Mononuclear cell (primary cell): Measurements from ENCODE around the gene ZBTB2. TPM values are rescaled to one million over a fixed set of nuclear protein-coding genes. Genes with fewer than 3 reads are reported as not detected.
"Not testable (repeated sequence)": the region's sequence is repeated elsewhere in the genome, so short reads cannot be mapped to it uniquely, and the experiment has no call there.

ENCODE experiments used
- H3K27me3 ChIP-seq: 2 replicates; pipeline ENCODE4 v1.6.0; 2011; ENCODE audit warnings: low read length, control low read depth; ENCODE audit not compliant: insufficient read depth
- H3K4me1 ChIP-seq: 2 replicates; pipeline ENCODE4 v1.5.1; 2011; ENCODE audit warnings: mild to moderate bottlenecking, low read length, control low read depth; ENCODE audit not compliant: insufficient read depth
- H3K4me3 ChIP-seq: 2 replicates; pipeline ENCODE4 v1.5.1; 2011; ENCODE audit warnings: mild to moderate bottlenecking, low read length, moderate library complexity
- H3K9me3 ChIP-seq: 2 replicates; pipeline ENCODE4 v1.5.1; 2011; ENCODE audit warnings: low read depth, mild to moderate bottlenecking, control low read depth, low read length
- total RNA-seq: library from RNA; depleted of rRNA; stranded (reverse); fragments of >200 nt; gene quantifications from one replicate; pipeline ENCODE4 v1.2.3, GENCODE V29; 2012

The ZBTB2 gene
- total RNA-seq, 1 donor, result 30.2 TPM

DNA sequence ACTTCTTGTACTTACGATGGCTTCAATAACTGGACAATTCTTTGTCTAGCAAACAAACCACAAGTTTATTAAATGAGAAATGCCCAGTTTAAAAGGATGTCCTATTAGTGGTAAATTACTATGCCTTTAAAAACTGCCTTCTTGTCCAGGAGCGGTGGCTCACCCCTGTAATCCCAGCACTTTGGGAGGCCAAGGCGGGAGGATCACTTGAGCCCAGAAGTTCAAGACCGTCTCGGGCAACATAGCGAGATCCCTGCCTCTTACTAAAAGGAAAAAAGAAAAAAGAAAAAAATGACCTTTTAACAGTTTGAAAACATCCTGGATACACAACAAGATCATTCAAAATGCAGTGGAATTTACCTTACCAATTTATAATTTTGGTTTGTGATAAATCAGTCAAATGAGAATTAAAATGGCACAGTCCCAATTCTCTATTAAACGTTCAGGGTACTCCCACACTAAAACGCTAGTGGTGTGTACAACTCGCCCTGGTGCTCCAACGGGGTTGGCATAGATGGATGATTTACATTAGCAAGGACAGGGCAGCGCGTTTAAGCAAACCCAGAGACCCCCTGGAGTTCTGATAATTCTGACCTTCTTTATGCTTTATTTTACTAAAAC is 2.3 kb downstream of the ZBTB2 start:
- H3K27me3 ChIP-seq, result no peaks in the 10 kb centered on the region
- H3K4me3 ChIP-seq, result peak overlapping the region; percentile 71
- H3K4me1 ChIP-seq, result peaks cover 46% of the 10 kb centered on the region
- no peaks in the 10 kb centered on the region for H3K9me3 ChIP-seq

GRCh38 chr6:151388236-151388635 is 3.1 kb downstream of the ZBTB2 start:
- Histone ChIP-seq H3K9me3 (no peaks in the 10 kb centered on the region), H3K4me1 (peaks cover 37% of the 10 kb centered on the region), H3K4me3 (no peak overlapping the region), H3K27me3 (no peaks in the 10 kb centered on the region)

GRCh38 chr6:151387175-151387970 is 4.0 kb downstream of the ZBTB2 start:
- no peaks in the 10 kb centered on the region for H3K9me3 ChIP-seq
- H3K4me3 ChIP-seq, result no peak overlapping the region
- H3K4me1 ChIP-seq, result peaks cover 29% of the 10 kb centered on the region

GRCh38 chr6:151385177-151385576 is 6.2 kb downstream of the ZBTB2 start:
- no peaks in the 10 kb centered on the region for H3K9me3 ChIP-seq
- no peak overlapping the region for H3K4me3 ChIP-seq
- H3K27me3 ChIP-seq, result no peaks in the 10 kb centered on the region
- H3K4me1 ChIP-seq, result peaks cover 39% of the 10 kb centered on the region

More at GRCh38 chr6:151387175-151387970, 4.0 kb downstream of the ZBTB2 start:
- H3K27me3 ChIP-seq, result no peaks in the 10 kb centered on the region

DNA sequence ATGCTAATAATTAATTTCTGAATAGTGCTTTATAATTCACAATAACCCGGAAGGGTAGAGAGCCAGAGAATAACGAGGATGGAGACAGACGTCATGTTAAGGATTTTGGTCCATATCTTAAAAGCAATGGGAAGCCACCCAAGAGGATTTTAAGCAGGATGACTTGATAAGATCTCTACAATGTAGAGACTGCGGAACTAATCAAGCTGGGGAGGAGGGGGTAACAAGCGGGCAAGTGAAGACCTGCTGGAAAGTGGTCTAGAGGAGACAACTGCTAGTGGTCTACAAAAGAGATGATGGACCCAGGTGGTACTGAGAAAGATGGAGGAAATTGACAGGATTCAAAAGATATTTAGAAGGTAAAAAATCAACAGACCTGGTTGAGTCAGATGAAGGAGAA is 7.2 kb downstream of the ZBTB2 start:
- H3K27me3 ChIP-seq, result no peaks in the 10 kb centered on the region
- no peak overlapping the region for H3K4me3 ChIP-seq
- H3K4me1 ChIP-seq, result peaks cover 44% of the 10 kb centered on the region
- no peaks in the 10 kb centered on the region for H3K9me3 ChIP-seq

GRCh38 chr6:151382631-151383030 is 8.7 kb downstream of the ZBTB2 start:
- H3K9me3 ChIP-seq, H3K4me3 ChIP-seq, H3K27me3 ChIP-seq: not testable (repeated sequence)
- peaks cover 40% of the 10 kb centered on the region for H3K4me1 ChIP-seq

DNA sequence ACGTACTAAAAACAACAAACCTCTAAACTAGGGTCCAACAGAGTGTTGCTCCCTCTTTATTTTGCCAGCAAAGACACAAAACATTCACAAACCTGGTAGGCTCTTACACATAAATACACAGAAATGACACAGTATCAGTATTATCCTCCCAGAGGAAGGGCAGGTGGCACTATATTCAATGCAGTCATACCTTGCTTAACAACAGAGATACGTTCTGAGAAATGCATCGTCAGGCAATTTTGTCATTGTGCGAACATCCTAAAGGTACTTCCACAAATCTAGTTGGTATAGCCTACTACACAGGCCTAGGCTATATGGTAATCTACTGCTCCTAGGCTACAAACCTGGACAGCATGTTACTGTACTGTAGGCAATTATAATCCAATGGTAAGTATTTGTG is 9.6 kb downstream of the ZBTB2 start:
- H3K4me1 ChIP-seq, result peaks cover 36% of the 10 kb centered on the region
- no peaks in the 10 kb centered on the region for H3K27me3 ChIP-seq
- H3K9me3 ChIP-seq, result no peaks in the 10 kb centered on the region
- H3K4me3 ChIP-seq, result no peak overlapping the region

- Histone ChIP-seq H3K4me1 (peaks cover 41% of the 10 kb centered on the region), H3K4me3 (no peak overlapping the region), H3K9me3 (no peaks in the 10 kb centered on the region), H3K27me3 (no peaks in the 10 kb centered on the region)
These were observed 10.5 kb downstream of the ZBTB2 start for GRCh38 chr6:151380848-151381205.

DNA sequence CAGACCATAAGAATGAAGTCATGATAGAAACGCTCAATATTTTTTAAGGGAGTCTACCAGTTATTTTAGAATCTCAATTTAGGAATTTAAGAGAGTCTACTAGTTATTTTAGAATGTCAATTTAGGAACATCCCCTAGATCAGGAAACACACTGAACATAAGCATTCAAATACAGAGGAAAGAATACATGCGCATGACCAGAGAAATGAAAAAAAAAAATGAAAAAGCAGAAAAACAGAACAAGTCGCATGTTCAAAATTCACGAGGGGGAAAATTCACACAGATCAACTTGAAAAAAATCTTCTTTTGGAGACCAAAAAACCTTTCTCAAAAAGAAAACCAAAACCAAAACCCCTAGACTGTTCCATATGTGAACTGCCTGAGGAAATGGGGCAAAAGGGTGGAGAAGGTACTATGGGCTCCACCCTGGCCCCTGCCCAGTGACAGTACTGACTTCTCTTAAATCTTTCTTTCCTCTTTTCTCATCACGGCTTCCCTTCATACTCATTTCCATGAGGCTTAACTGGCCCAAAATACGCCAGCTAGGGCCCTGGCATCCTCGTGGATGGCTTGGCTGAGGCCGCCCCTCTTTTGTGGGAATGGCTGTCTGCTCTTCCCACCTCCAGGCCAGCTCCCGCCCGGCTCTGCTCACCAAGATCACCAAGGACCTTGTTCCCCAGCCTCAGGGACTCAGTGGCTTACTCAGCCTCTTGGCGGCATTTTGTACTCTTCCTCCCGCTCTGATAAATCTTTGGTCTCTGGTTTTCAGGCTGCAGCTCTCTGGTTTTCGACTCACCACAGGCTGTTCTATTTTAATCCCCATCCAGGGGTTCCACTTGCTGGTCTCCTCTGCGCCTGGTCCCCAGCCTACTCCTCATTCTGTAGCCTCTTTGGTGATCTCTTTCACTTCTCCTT is 11.2 kb downstream of the ZBTB2 start:
- H3K4me1 ChIP-seq, result peaks cover 46% of the 10 kb centered on the region
- H3K9me3 ChIP-seq, result no peaks in the 10 kb centered on the region
- H3K27me3 ChIP-seq, result no peaks in the 10 kb centered on the region
- H3K4me3 ChIP-seq, result peak overlapping the region; percentile 3

GRCh38 chr6:151377095-151377494 is 14.3 kb downstream of the ZBTB2 start:
- Histone ChIP-seq H3K27me3 (no peaks in the 10 kb centered on the region), H3K4me1 (peaks cover 76% of the 10 kb centered on the region), H3K4me3 (no peak overlapping the region), H3K9me3 (no peaks in the 10 kb centered on the region)

GRCh38 chr6:151376440-151376839 is 14.9 kb downstream of the ZBTB2 start:
- Histone ChIP-seq H3K4me3 (no peak overlapping the region), H3K4me1 (peaks cover 77% of the 10 kb centered on the region), H3K9me3 (no peaks in the 10 kb centered on the region), H3K27me3 (no peaks in the 10 kb centered on the region)

GRCh38 chr6:151375833-151376232 is 15.5 kb downstream of the ZBTB2 start:
- H3K9me3 ChIP-seq, result no peaks in the 10 kb centered on the region

GRCh38 chr6:151374036-151374683 is 17.2 kb downstream of the ZBTB2 start:
- Histone ChIP-seq H3K4me1 (peaks cover 59% of the 10 kb centered on the region), H3K27me3 (no peaks in the 10 kb centered on the region), H3K4me3 (no peak overlapping the region), H3K9me3 (no peaks in the 10 kb centered on the region)

More at GRCh38 chr6:151375833-151376232, 15.5 kb downstream of the ZBTB2 start:
- Histone ChIP-seq H3K4me1 (peaks cover 74% of the 10 kb centered on the region), H3K27me3 (no peaks in the 10 kb centered on the region), H3K4me3 (no peak overlapping the region)

GRCh38 chr6:151372164-151372563 is 19.2 kb downstream of the ZBTB2 start:
- Histone ChIP-seq H3K4me1 (peaks cover 50% of the 10 kb centered on the region), H3K27me3 (no peaks in the 10 kb centered on the region)

More at GRCh38 chr6:151372164-151372563, 19.2 kb downstream of the ZBTB2 start:
- no peak overlapping the region for H3K4me3 ChIP-seq
- H3K9me3 ChIP-seq, result no peaks in the 10 kb centered on the region
